ENCODE results near the gene TBC1D22A. TPM values are rescaled to one million over a fixed set of nuclear protein-coding genes. Genes with fewer than 3 reads are reported as not detected.

Gene TBC1D22A
- total RNA-seq, 2 experiments from 2014 or later, result 22.3 to 43.9 TPM

GRCh38 chr22:46769191-46769675, 6.8 kb downstream of the TBC1D22A start:
- peak overlapping the region; percentile 67 for H3K4me2 ChIP-seq (ENCODE audit: low read length)
- POLR2A ChIA-PET, result interaction anchor here (0.7 to 1.4 kb wide), 5 partner anchors 9 to 34 kb away, joined by 3 to 4 read pairs (median 4); no protein-coding TSS in a partner anchor
- BruUV-seq (replicated peaks), result no TSS peak

GRCh38 chr22:46769706-46770105, 7.3 kb downstream of the TBC1D22A start:
- Histone ChIP-seq H3K79me2 (ENCODE audit: insufficient read depth, low read depth, low read length) (peaks cover 63% of the 10 kb centered on the region), H2AFZ (ENCODE audit: low read length) (no peak overlapping the region), H3K4me2 (ENCODE audit: low read length) (peak overlapping the region; percentile 67), H3K4me1 (ENCODE audit: insufficient read depth, low read length, poor library complexity, severe bottlenecking) (peaks cover 76% of the 10 kb centered on the region), H3K9me3 (ENCODE audit: low read length) (no peaks in the 10 kb centered on the region), H3K27ac (ENCODE audit: low read depth, low read length, poor library complexity, severe bottlenecking) (peak overlapping the region; percentile 65), H3K9me2 (ENCODE audit: insufficient read depth, low read length) (no peaks in the 10 kb centered on the region), H3K36me3 (ENCODE audit: insufficient read depth, low read length) (peaks cover 28% of the 10 kb centered on the region), H4K20me1 (ENCODE audit: insufficient read depth, low read length) (no peaks in the 10 kb centered on the region), H3K4me3 (ENCODE audit: low read depth, low read length, poor library complexity, severe bottlenecking) (peak overlapping the region; percentile 41)
- BruUV-seq (replicated peaks), result no TSS peak
- ChIA-PET POLR2A (interaction anchor here (0.7 to 1.4 kb wide), 5 partner anchors 8 to 34 kb away, joined by 3 to 4 read pairs (median 4); no protein-coding TSS in a partner anchor), CTCF (ENCODE audit: unreplicated experiment) (interaction anchor here (1.3 kb wide), 1 partner anchor 9 kb away, joined by 5 read pairs; no protein-coding TSS in a partner anchor)
- TF ChIP-seq CTCF (conservative IDR thresholded peaks at IDR 0.05; ENCODE audit: low read length) (no peak), EZH2phosphoT487 (IDR thresholded peaks at IDR 0.05; ENCODE audit: borderline replicate concordance, low read depth, low read length) (no peak)
- intact Hi-C loops (cut with micrococcal nuclease; ENCODE audit: unreplicated experiment), result loop anchor here (5.0 to 10.0 kb wide), 3 partner anchors 177 to 995 kb away; no protein-coding TSS in a partner anchor
- no peak for DNase-seq (ENCODE audit: low spot score)

More at GRCh38 chr22:46769191-46769675, 6.8 kb downstream of the TBC1D22A start:
- no peaks in the 10 kb centered on the region for H3K9me2 ChIP-seq (ENCODE audit: insufficient read depth, low read length)
- H3K79me2 ChIP-seq (ENCODE audit: insufficient read depth, low read depth, low read length), result peaks cover 68% of the 10 kb centered on the region
- H3K36me3 ChIP-seq (ENCODE audit: insufficient read depth, low read length), result peaks cover 28% of the 10 kb centered on the region
- H3K4me3 ChIP-seq (ENCODE audit: low read depth, low read length, poor library complexity, severe bottlenecking), result peak overlapping the region; percentile 41
- intact Hi-C loops (cut with micrococcal nuclease; ENCODE audit: unreplicated experiment), result loop anchor here (10.0 kb wide), 1 partner anchor 204 kb away; no protein-coding TSS in a partner anchor
- peaks cover 76% of the 10 kb centered on the region for H3K4me1 ChIP-seq (ENCODE audit: insufficient read depth, low read length, poor library complexity, severe bottlenecking)
- H2AFZ ChIP-seq (ENCODE audit: low read length), result no peak overlapping the region
- H4K20me1 ChIP-seq (ENCODE audit: insufficient read depth, low read length), result no peaks in the 10 kb centered on the region; the same call in 1 of the 2 replicates
- no peak for TF ChIP-seq CTCF (conservative IDR thresholded peaks at IDR 0.05; ENCODE audit: low read length)
- TF ChIP-seq EZH2phosphoT487 (IDR thresholded peaks at IDR 0.05; ENCODE audit: borderline replicate concordance, low read depth, low read length), result no peak
- peak; percentile 70 for DNase-seq (ENCODE audit: low spot score)
- no peaks in the 10 kb centered on the region for H3K9me3 ChIP-seq (ENCODE audit: low read length)
- H3K27ac ChIP-seq (ENCODE audit: low read depth, low read length, poor library complexity, severe bottlenecking), result peak overlapping the region; percentile 65
- CTCF ChIA-PET (ENCODE audit: unreplicated experiment), result interaction anchor here (1.3 kb wide), 1 partner anchor 9 kb away, joined by 5 read pairs; no protein-coding TSS in a partner anchor

Measured in OCI-LY7 (cell line).